ENCODE data around the gene LEFTY1. TPM values are rescaled to one million over a fixed set of nuclear protein-coding genes. Genes with fewer than 3 reads are reported as not detected.
"Not testable (repeated sequence)": the region's sequence is repeated elsewhere in the genome, so short reads cannot be mapped to it uniquely, and the experiment has no call there.

LEFTY1 gene
- polyA plus RNA-seq, 4 donors: 0.46 to 7.0 (median 4.9) TPM

DNA sequence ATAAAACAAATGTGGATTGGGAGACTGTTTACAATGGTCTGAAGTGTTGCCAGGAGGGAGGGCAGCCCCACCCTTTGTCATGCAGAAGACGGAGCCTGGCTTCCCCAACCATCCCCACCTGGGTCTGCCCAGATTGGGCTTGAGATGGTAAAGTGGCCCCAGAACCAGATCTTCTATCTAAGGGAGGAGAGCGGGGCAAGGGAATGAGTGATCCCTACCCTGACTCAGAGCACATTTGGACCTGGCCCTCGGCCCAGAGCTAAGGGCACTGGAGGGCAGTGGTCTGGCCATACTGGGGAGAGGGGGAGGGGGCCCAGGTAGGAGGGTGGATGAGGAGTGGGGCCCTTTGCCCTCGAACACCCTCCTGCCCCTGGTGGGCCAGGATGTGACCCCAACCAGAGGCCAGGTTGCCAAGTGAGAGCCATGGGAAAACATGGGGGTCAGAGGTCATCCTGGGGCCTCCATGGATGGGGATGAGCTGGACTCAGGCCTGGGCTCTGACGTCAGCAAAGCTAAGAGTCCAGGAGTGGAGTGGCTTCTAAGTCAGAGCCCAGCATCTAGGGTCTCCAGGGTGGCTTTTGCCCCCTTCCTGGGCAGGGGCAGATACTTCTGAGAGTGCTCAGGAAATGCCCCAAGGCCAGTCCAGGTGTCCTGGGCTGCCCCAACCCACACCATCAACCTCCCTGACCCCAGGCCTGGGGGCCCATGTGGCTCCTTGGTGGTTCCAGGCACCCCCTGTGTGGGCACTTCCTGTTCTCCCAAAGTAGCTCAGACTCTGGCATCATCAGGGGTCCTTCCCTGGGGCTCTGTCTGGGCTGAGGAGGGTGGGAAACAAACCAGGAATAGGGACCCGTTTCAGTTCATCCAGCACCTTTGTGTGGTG, 1.6 kb upstream of the LEFTY1 start:
- no peak for DNase-seq (ENCODE audit: low read depth in 4 of 4, low spot score in 3 of 4)

DNA sequence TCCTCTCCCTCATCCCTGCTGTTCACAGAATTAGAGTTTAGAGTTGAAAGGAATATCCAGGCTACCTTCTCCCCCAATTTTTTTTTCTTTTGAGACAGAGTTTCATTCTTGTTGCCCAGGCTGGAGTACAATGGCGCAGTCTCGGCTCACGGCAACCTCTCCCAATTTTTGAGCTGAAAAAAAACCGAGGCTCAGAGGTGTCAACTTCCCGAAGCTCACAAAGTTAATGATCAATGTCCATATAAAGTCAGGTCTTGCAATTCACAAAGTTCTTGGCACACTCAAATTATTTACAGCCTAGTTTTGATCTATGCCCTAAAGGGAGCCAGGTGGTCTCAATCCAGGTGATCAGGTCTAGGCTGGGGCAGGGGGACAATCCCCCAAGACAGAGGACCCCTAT, 797 bp upstream of the LEFTY1 start:
- no peak for DNase-seq (ENCODE audit: low read depth in 4 of 4, low spot score in 3 of 4)

DNA sequence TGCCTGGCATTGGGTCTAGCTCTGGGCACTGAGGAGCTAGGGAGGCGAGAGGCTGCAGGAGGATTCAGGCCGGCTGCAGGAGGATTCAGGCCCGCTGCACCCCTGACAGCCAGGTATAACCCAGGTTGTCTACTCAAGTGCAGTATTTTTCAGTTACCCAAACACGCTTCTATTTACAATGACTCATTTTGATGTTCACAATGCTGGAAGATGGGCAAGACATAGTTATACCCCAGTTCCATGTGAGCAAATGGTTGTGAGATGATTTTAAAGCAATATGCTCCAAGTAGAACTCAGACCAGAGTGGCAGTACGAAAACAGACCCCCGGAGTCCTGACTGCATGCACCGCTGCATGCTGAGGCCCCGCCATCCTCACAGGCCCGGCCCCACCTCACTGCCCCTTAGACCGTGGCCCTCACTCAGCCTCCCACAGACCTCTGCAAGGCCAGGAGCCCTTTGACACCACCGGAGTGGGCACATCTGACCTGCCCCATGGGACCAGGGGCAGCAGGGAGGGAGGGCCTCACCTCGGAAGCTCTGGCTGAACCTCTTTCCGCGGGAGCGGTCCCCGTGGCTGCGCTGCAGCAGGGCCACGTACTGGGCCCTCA, 553 bp downstream of the LEFTY1 start:
- no peak for DNase-seq (ENCODE audit: low read depth in 4 of 4, low spot score in 3 of 4)

DNA sequence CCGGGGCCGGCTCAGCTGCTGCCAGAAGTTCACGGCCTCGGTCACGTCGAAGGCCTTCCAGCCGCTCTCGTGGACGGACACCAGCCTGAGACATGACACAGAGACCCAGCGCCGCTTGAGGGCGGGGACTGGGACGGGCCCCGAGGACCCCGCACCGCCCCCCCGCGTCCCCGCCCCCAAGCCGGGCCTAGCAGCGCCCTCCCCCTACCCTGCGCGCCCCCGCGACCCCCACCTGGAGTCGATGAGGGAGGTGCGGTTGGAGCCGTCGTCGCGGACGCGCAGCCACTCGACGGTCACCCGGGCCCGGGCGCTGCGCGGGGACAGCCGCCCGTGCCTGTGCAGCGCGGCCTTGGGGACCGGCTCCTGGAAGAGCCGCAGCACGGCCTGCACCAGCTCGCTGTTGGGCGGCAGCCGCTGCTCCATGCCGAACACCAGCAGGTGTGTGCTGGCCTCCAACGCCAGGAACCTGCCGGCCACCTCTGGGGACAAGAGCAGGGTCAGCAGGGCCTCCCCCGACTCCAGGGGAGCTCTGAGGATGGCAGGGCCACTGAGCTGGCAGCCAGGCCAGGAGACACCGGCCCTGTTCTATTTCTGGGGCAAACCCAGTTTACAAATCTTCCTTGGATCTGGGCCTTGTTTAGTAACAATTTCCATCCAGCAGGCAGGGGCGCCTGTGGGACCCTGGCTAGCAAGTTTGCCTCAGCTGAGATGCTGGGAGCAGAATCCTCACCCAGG, 1.2 kb downstream of the LEFTY1 start:
- DNase-seq (ENCODE audit: low read depth in 4 of 4, low spot score in 3 of 4): not testable (repeated sequence)

DNA sequence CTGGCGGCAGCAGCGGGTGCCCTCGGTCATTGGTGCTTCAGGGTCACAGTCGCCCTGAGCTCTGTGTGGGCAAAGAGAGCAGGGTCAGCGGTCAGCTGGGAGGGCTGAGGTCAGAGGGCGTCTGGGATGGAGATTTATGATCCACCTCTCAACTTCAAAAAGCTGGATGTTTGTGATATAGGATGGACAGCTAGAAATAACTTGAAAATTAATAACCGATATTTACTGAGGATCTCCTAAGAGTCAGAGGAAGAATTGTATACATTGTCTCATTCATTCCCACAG, 2.0 kb downstream of the LEFTY1 start:
- no peak for DNase-seq (ENCODE audit: low read depth in 4 of 4, low spot score in 3 of 4)

DNA sequence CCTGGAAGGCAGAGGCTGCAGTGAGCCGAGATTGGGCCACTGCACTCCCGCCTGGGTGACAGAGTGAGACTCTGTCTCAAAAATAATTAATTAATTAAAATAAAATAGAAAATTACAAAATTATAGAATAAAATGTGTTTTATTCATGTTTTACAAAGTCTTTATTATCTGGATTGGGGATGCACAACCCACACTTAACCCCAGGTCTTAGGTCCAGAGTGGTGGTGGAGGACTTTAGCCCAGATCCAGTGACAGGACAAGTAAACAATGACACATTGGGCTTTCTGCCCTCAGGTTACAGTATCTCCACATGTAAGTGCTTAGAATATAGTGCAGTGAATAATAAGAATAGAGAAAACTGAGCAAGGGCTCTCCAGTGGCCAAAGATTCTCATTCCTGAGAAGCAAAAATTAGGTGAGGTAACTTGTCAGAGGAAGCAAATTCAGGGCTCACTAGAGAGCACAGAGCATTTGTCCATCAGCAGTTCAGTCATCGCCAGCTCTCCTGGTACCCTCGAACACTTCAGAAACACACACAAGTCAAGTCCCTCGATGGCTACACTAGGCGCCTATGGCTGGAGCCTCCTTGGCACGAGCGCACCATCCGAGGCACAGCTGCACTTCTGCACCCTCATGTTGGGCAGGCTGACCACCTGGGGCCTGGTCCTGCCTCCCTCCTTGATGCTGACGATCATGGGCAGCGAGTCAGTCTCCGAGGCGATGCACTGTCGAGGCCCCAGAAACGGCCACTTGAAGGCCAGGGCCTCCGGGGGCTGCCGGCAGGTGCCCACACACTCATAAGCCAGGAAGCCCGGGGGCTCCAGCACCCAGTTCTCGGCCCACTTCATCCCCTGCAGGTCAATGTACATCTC, 2.6 kb downstream of the LEFTY1 start:
- DNase-seq (ENCODE audit: low read depth in 4 of 4, low spot score in 3 of 4): no peak

DNA sequence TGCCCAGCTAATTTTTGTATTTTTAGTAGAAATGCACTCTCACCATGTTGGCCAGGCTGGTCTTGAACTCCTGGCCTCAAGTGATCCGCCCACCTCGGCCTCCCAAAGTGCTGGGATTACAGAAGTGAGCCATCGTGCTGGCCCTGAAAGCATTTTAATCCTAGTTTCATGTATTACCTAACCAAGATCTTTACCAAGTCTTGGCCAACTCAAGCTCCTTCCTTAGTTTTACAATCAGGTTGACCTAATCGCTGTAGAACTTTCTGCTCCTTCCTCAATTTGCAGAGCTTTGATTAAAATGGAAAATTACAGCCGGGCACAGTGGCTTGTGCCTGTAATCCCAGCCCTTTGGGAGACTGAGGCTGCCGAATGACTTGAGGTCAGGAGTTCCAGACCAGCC, 3.6 kb downstream of the LEFTY1 start:
- no peak for DNase-seq (ENCODE audit: low read depth in 4 of 4, low spot score in 3 of 4)

DNA sequence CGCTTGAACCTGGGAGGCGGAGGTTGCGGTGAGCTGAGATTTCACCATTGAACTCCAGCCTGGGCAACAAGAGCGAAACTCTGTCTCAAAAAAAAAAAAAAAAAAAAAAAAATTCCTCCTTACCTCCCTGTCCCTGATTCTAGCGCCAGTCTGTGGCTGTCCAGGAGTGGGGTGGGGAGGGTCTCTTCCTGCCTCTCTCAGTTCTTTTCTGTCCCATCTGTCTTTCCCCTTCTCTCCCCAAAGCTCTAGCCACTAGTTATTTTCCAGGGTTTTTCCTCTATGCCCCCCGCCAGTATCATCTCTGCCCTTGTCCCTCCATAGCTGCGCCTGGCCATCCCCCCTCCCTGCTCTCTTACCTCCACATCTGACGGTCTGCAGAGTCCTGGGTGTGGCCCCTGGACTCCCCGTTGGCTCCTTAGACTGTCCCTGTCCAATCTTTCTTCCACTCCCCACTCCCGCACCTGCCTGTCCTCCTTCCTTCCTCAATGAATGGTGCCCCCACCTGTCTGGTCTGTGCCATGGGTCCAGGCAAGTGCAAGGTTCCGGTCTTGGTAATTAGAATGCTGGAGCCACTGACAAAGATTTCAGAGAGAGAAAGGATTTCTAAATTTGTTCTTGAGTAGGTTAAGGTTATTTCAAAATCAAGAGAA, 5.2 kb downstream of the LEFTY1 start:
- no peak for DNase-seq (ENCODE audit: low read depth in 4 of 4, low spot score in 3 of 4)

DNA sequence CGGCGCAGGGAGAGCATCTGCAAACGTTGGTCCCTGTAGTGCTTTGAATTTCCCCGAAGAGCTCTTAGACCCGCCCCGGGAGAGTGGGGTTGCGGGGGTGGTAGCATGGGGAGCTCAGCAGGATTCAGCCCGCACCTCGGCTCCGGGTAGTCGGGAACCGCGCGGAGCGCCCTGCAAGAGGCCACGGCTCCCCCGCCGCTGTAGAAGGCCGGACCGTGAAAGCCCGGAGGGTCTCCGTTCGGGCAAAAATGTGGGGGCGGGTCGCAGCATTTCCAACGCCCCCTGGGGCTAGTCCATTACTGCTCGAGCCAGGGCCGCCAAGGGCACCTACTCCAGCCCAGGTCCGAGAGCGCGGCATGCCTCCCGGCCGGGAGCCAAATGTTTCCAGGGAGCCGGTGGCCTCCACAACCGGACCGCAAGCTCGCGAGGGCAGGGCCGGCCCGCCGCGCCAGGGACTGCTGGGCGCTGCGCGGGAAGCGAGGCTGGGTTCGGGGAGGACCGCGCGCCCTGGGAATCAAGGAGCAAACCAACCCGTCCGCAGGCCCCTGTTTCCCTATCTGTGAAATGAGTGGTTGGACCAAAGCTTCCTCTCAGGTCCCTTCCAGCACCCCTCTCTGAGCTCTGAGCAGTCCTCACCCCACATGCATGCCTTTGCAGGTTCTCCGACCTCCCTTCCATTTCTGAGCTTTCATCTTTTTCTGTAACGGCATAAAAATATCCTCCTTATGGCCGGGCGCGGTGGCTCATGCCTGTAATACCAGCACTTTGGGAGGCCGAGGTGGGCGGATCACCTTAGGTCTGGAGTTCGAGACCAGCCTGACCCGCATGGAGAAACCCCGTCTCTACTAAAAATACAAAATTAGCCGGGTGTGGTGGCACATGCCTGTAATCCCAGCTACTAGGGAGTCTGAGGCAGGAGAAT, 6.0 kb downstream of the LEFTY1 start:
- no peak for DNase-seq (ENCODE audit: low read depth in 4 of 4, low spot score in 3 of 4)

DNA sequence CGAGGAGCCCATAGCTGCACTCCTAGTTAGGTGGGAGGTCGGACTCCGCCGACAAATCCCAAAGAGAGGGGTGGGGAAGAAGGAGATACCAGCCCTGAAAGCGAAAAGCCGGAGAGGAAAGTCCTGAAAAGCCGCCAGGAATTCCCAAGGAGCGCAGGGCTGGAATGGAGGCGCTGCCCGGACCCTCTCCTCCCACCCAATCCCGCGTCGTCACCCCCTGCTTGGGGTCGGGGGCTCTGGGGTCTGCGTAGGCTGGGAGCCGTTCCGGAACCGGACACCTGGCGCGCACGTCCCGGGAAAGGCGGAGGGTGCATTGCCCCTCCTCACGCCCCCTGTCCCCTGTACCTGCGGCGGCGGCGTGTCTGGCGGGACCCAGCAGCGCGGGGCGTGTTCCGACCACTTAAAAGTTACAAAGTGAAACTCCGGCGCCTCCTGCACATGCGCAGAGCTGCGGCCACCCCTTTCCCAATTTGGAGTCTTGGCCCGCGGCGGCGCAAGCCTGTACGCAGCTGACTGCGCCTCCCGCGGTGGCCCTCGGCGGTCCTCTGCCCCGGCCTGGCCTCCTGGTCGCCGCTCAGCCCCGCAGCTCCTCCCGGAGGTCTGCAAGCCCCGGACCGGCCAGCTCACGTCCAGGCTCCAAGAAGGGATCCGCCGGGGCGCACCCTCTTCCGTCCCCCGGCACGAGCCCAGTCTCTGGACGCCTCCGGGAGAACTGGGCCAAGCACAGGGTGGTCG, 6.8 kb downstream of the LEFTY1 start, which contains the start of gene TMEM63A:
TSS of gene TMEM63A (minus strand) at position 422 of the 735 bp plus-strand sequence. CDS start 4,800 bp downstream, outside the sequence.
- DNase-seq (ENCODE audit: low read depth in 4 of 4, low spot score in 3 of 4): peak; percentile 70 to 79 (median 74)

DNA sequence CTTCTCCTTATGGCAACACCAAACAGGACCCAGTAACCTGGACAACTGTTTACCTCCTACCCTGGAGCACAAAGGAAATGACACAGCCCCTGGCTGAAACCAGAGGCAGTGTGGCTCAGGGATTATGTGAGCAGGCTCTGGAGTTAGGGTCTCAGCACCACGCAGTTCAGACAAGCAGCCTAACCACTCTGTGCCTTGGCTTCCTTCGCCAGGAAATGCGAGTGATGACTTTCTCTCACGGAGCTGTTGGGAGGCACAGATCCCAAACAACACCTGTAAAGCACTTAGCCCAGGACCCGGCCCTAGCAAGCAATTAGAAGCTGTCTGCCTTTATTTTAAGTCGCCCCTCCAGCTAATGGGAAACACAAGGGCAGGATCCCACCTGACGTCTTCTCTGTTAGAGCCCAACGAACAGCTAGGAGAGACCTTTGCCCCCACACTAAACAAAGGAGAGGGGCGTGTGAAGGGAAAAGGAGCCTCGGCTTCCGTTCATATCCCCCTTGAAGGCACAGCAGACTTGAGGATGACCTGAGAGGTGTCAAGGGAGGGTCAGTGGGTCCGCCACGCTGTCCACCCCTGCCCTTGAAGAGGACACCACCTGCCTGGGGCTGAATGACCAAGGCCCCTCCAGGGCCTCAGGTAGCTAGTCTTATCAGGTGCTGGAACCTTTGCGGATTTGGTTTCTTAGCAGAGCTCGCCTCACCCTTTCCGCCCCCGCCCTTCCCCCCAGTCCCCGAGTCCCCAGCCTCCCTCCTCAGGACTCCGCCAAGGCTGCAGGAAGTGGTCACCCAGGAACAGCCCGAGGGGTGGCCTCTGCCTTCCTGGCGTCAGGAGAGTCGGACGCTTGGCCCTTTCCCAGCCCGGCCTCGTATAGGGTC, 7.6 kb downstream of the LEFTY1 start:
- DNase-seq (ENCODE audit: low read depth in 4 of 4, low spot score in 3 of 4): no peak

DNA sequence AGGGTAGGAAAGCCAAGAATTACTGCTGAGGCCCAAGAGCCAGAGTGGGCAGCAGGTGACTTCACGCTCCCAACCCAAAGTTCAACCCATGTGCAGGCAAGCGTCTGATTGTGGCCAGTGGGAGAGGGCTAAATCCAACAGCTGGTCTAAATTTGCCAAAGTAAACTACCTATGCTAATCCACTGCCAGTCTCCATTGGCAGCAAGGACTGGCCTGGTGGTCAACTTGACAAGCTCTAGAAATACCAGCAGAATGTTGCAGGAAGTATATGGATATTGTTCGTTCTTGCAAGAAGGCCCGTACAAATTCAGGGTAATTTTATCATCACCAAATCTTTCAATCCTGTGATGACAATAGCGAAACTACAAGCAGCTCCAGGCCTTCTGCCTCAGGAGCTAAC, 8.3 kb downstream of the LEFTY1 start:
- no peak for DNase-seq (ENCODE audit: low read depth in 4 of 4, low spot score in 3 of 4)

DNA sequence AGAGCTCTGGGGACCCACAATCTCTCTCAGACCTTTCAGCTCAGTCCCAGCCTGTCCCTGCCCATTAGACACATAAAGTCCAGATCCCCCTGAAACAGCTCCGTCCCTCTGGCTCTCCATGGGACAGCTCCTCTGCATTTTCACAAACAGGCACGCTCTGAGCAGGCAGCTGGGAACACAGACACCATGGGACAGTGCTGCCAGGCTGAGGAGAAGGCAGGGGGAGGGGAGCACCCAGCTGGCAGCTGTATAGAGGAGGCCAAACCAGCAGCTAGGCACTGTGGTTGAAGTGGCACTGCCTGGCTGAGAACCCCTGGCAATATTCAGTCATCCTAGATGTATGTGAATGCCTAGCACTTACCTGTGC, 8.7 kb downstream of the LEFTY1 start:
- DNase-seq (ENCODE audit: low read depth in 4 of 4, low spot score in 3 of 4): no peak

DNA sequence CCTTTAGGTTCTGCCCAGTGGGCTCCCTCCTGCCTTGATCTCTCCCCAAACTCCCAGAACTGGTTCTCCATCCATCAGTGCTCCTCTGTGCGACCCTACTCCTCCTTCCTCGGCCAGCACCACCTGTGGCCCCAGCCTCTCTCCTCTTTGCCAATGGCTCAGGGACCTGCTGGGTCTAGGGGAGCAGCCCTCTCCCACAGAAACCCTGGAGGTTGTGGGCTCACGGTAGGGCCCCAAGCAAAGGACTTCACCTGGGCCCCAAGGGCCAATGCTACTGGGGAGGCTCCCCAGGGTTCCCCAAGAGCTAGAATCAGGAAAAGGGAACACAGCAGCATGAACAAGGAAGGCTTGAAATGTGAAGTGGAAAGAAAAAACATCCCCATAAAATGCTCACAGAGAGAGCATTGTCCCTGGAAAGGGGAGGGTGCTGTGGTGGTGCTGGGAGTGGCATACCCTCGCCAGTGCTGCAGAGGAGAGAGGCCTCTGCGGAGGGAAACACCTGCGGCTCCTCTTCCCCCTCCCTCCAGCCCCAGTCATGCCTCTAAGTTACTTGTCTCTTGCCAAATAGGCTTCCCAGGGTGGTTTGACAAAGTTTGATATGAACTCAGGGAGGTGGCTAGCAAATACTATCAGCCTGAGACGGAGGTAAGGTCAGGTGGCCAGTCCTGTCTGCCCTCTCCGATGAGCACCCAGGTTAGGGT, 9.3 kb downstream of the LEFTY1 start:
- DNase-seq (ENCODE audit: low read depth in 4 of 4, low spot score in 3 of 4): no peak

DNA sequence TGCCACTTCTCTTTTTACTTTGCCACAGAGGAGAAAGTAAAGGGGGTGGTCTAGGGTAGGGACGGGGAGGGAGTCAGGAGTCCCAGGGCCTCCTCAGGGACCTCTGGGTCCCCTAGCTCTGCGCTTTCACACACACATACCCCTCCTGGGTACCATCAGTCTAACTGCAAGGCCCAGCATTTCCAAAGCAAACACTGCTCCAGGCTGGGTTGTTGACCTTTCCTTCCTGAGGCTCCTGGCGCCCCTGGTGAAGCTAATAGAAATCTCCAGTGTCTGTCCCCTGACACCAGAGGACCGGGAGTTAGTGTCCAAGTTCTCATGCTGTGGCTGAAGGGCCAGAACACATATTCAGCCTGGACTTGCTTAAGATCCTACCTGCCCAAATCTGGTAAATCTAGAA, 10.7 kb downstream of the LEFTY1 start:
- DNase-seq (ENCODE audit: low read depth in 4 of 4, low spot score in 3 of 4): no peak

DNA sequence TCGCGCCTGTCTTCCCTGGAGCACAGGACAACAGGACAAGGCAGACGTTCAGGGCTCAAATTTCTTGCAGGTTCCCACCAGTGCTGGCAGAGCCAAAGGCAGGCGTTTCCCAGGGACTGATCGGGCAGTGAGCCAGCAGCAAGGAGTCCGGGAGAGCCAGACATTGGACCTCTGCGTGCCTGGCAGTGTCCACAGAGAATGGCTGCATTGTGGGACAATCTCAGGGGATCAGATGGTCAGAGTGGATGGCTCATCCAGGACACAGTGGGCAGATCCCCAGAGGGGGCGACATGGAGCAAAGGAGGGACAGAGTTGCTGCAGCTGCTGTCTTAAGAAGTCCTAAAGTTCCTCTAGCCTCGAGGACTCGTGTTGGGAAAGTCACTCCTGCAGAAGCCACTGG, 11.4 kb downstream of the LEFTY1 start:
- DNase-seq (ENCODE audit: low read depth in 4 of 4, low spot score in 3 of 4): no peak
